Activated CD4-positive, alpha-beta T cell treated with anti-CD3 and anti-CD28 coated beads, Interleukin-2, amount 50 U/mL, for 1 hour (primary cell): Measurements from ENCODE around the gene EDIL3.
"Not testable (repeated sequence)": the region's sequence is repeated elsewhere in the genome, so short reads cannot be mapped to it uniquely, and the experiment has no call there.

Experiments used
- DNase-seq: peaks from one replicate; pipeline ENCODE4 v3.0.0-alpha.2; 2020

EDIL3 gene

DNA sequence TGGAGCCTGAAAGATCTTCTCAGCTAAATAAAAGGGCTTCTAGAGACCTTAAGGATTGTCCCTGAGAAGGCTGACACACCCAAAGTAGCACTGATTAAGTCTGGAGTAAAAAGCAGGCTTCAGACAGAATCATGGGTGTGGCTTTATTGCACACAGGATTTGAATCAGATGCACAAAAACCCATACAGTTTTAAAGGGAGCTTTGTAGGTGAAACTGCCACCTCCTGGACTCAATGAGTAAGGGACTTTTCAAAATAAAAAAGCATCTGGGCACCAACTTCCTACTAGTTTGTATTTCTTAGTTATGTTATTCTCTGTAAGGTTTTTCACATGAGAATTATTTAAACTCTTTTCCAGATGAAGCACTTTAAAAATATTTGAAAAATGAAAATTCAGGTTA is 129.4 kb downstream of the EDIL3 start:
- DNase-seq: no peak

DNA sequence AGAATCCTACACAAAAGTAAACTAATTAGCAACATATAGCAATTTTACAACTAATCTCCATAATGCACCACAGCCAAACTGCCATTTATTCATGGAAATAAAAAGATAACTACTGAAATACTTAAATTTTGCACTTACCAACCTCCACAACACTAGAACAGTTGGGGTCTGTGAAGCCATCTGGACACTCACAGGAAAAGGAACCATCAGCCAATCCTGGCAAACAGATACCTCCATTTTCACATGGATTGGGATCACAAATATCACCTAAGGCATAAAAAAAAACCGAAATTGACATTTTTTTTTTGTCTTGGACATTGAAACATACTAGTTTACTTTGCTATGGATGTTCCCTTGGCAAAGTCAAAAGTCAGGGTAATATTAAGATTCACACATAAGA is 130.7 kb downstream of the EDIL3 start:
- DNase-seq: no peak

- no peak for DNase-seq
These were observed 133.2 kb downstream of the EDIL3 start for GRCh38 chr5:84251503-84251902.

DNA sequence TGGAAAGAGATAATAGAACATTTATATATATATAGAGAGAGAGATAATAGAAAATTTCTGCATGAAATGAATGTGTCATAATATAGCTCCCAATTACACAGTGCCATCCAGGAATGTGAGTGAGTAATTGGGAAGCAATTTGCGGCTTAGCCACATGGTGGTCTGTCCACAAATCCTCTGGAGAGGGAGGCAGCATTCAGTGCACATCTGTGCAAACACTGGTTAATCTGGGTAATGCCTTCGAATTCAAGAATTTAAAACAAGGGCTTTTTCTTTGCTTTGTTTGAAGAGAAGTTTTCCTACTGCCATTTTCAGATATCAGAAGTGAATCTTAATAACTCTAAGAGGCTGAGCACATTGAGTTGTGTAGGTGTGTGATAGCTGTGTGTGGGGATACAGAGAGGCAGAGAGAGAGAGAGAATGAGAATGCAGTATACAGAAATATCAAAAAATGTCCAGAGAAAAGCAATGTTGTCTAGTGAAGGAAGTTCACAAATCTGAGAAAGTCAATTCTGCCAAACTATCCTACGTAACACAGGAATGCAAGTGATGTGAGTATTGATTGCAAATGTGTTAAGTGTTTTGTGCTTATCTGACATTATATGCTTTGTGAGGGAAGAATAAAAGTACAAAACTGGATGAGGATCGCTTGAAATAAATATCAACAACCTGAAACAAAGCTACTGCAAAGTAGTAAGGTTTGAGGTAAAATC is 134.6 kb downstream of the EDIL3 start:
- no peak for DNase-seq

DNA sequence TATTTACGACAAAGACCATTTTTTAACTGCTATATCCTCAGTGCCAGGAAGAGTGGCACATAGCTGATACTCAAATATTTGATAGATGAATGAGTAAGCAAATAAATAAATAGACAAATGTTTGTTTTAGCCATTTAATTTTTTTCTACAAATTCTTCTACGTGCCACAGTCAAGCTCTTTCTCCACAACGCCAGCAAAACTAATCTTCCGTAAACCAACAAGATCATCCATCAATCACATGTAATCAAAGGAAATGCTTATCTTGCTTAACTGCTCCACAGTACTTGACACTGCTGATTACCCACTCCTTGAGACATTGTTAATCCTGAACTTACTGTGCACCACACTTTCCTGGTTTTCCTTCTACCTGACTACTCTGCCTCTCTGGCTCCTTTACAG is 136.7 kb downstream of the EDIL3 start:
- DNase-seq: no peak

DNA sequence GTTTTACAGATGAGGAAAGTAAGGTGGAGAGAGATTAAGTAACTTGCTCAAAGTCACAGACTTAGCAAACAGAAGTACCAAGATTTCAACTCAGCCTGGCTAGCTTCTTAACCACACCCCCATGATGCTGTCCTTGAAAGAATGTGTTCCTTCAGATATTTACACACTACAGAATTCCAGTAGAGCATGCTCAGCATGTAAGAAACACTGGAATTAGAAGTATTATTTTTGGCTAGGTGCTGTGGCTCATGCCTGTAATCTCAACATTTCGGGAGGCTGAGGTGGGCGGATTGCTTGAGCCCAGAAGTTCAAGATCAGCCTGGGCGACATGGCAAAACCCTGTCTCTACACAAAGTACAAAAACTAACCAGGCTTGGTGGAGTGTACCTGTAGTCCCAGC is 142.4 kb downstream of the EDIL3 start:
- DNase-seq: no peak

DNA sequence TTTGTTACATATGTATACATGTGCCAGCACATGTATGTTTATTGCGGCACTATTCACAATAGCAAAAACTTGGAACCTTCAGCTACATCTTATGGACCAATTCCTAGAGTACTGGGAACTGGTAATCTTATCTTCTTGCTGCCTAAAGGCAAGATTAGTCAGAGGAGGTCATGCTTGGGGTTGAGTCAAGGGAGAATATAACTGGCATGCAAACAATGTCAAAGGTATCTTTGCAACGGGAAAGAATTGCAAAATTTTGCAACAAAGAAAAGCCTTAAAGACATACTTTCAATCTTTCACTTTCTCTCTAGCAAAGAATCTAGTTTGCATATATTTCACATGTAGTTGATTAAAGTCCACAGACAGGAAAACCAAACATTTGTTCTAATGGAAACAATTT is 145.2 kb downstream of the EDIL3 start:
- no peak for DNase-seq

DNA sequence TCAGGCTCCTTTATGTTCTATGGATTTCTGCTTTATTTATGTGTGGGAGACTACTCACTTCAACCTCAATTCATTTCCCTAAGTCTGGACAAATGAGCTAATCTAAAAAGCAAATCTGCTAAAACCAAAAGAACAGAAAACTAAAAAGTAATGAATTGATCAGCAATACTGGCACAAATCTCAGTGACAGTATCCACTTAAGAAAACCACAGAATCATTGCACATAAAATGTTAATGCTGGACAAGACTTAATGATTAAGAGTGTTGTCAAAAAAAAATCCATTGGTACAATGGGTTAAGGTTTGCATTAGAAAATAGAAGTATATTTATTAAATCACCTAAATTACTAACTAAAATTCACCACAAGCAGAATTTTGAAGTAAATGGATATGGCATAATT is 147.6 kb downstream of the EDIL3 start:
- no peak for DNase-seq

DNA sequence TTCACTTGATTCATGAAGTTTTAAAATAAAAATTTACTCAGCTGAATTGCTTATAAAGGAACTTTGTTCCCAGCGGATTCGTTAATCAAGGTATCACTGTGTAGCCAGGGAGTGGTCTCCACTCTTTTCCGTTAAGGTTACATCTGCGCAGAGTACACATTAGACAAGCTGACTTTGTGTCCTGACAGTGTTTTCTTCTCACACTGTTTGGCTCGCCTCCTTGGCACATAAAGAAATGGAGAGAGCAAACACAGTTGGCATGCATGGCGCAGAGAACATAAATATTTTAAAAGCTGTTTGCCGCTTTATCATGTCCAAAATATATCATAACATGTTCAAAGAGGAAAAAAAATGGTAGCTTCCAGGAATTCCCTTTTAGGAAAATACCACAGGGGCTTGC is 153.2 kb downstream of the EDIL3 start:
- DNase-seq: no peak

DNA sequence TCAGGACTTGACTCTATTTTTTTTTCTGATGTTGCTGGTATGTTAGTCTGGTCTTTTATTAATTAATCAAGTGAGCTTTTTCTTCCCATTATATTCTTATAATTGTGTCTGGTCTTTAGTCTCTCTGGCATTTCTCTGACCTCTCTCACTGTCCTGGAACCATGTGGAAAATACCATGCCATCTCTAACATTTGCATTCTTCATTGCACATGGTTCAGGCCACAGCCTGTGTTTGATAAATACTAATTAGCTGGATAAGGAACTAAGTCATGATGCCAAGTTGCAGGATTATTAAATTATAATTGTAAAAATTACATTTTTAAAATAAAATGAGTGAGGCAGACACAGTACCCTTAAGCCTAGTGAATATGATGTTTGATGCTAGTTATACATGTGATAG is 155.6 kb downstream of the EDIL3 start:
- DNase-seq: no peak

GRCh38 chr5:84228266-84228665 is 156.4 kb downstream of the EDIL3 start:
- no peak for DNase-seq

DNA sequence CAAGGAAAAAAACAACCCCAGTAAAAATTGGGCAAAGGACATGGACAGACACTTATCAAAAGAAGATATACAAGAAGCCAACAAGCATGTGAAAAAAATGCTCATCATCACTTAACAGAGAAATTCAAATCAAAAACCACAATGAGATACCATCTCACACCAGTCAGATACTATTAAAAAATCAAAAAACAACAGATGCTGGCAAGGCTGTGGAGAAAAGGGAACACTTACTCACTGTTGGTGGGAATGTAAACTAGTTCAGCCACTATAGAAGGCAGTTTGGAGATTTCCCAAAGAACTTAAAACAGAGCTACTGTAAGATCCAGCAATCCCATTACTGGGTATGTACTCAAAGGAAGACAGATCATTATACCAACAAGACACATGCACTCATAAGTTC is 157.4 kb downstream of the EDIL3 start:
- no peak for DNase-seq

- no peak for DNase-seq
These were observed 166.1 kb downstream of the EDIL3 start for GRCh38 chr5:84218546-84218945.

GRCh38 chr5:84215521-84215920 is 169.2 kb downstream of the EDIL3 start:
- DNase-seq: no peak

GRCh38 chr5:84213861-84214260 is 170.8 kb downstream of the EDIL3 start:
- no peak for DNase-seq

DNA sequence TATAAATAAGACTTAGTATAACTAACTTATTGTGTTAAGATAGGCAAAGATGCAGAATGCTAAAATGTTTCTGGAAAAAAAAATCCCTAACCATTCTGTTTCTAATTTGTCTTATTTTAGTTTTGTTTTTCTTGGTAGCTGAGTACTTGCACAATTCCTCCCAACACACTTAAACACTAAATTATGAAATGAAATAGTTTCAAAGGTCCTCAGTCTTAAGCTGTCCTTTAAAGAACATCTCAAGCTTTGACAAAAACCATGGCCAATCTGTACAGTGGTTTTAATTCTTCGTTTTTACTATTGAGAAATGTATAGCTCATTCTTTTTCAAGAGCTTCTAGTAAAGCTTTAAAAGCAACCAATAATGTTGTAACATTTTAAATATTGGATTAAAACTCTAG is 171.5 kb downstream of the EDIL3 start:
- DNase-seq: no peak

DNA sequence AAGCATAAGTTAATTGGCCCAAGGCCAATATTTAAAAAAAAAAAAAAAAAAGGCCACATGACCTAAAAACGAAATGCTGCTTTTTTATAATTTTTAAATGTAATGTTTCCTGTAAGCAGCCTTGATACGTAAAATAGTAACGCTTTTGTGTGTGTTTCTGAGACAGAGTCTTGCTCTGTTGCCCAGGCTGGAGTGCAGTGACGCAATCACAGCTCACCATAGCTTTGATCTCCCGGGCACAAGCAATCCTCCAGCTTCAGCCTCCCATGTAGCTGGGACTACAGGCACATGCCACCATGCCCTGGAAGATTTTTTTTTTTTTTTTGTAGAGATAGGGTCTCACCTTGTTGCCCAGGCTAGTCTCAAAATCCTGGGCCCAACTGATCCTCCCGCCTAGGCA is 179.9 kb downstream of the EDIL3 start:
- no peak for DNase-seq

DNA sequence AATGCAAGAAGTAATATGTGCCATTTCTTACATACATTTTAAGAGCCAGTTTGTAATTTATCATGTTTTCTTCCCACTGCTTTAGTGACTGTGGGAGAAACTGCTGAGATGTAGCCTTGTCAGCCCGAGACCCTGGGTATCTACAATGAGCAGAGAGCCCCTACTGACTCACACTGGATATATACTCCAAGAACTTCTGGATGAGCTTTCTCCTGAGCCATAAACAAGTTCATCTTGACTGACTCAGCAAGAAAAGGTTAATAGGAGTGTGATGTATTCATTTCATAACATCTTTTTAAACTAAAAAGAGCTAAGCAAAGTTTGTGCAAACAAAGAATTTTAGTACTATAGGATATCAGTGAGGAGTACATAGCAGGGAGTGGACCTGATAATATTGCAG is 182.5 kb downstream of the EDIL3 start:
- DNase-seq: no peak

- no peak for DNase-seq
These were observed 187.1 kb downstream of the EDIL3 start for GRCh38 chr5:84197538-84197937.

- DNase-seq: no peak
These were observed 193.4 kb downstream of the EDIL3 start for GRCh38 chr5:84191281-84191680.

DNA sequence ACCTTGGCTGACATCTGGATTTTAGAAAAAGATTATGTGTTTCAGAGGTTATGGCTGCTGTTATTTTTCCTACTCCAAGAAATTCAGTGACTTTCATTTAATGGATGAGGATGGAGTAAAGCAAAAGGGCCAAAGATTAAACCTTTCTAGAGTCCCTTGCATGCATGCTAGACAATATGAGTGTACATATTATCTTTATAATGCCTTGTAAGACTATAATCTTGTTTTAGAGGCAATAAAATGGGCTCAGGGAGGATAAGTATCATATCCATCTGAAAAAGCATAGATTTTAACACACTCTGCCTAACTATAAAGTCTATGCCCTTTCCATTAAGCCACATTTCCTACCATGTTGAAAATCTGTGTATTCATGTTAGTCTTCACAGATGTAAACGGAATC is 199.8 kb downstream of the EDIL3 start:
- no peak for DNase-seq

- no peak for DNase-seq
These were observed 203.6 kb downstream of the EDIL3 start for GRCh38 chr5:84181093-84181492.

- no peak for DNase-seq
These were observed 215.8 kb downstream of the EDIL3 start for GRCh38 chr5:84168841-84169240.

- no peak for DNase-seq
These were observed 221.0 kb downstream of the EDIL3 start for GRCh38 chr5:84163671-84164070.

DNA sequence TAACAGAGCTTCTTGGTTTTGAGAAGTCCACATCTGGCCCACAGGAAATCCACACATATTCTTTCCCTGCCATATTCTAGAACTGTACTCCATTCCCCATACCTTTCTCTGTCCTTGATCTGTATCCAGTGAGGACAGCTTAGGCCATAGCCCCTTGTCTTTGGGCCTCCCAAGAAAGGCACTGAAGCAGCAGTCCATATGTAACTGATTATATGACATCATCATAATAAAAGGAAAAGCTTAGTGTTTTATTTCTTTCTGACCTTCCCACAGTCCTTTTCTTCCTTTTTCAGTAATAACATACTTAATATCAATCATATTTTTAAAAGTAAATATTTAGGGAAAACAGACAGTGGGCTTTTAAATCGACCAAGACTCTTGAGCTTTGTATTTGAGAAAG is 222.0 kb downstream of the EDIL3 start:
- DNase-seq: no peak

- not testable (repeated sequence) for DNase-seq
These were observed 224.0 kb downstream of the EDIL3 start for GRCh38 chr5:84160650-84161049.
